Stimulated activated CD8-positive, alpha-beta memory T cell treated with anti-CD3 and anti-CD28 coated beads, Interleukin-7, amount 100 ng/mL, for 1 hour (primary cell): ENCODE data around the gene SLC47A1.
"Not testable (repeated sequence)": the region's sequence is repeated elsewhere in the genome, so short reads cannot be mapped to it uniquely, and the experiment has no call there.

Experiments
- DNase-seq, 2 donors: peaks; one replicate each; pipeline ENCODE4 v3.0.0-alpha.2; 2020; ENCODE audit warnings: low read depth in 2 of 2

Gene SLC47A1

GRCh38 chr17:19554393-19554792 is 20.7 kb downstream of the SLC47A1 start:
- no peak for DNase-seq

DNA sequence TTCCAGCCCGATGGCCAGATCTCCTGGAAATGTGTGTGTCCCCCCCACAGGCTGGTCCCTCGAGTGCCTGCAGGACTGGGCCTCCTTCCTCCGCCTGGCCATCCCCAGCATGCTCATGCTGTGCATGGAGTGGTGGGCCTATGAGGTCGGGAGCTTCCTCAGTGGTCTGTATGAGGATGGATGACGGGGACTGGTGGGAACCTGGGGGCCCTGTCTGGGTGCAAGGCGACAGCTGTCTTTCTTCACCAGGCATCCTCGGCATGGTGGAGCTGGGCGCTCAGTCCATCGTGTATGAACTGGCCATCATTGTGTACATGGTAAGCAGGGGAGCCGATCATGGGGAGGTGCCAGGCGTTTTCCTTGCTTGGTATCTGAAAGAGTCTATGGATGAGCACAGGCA is 22.1 kb downstream of the SLC47A1 start:
- no peak for DNase-seq

GRCh38 chr17:19558946-19559345 is 25.3 kb downstream of the SLC47A1 start:
- DNase-seq = no peak

GRCh38 chr17:19561697-19562318 is 28.2 kb downstream of the SLC47A1 start:
- DNase-seq = no peak

- no peak for DNase-seq
Measured at GRCh38 chr17:19565817-19566575, 32.3 kb downstream of the SLC47A1 start.

DNA sequence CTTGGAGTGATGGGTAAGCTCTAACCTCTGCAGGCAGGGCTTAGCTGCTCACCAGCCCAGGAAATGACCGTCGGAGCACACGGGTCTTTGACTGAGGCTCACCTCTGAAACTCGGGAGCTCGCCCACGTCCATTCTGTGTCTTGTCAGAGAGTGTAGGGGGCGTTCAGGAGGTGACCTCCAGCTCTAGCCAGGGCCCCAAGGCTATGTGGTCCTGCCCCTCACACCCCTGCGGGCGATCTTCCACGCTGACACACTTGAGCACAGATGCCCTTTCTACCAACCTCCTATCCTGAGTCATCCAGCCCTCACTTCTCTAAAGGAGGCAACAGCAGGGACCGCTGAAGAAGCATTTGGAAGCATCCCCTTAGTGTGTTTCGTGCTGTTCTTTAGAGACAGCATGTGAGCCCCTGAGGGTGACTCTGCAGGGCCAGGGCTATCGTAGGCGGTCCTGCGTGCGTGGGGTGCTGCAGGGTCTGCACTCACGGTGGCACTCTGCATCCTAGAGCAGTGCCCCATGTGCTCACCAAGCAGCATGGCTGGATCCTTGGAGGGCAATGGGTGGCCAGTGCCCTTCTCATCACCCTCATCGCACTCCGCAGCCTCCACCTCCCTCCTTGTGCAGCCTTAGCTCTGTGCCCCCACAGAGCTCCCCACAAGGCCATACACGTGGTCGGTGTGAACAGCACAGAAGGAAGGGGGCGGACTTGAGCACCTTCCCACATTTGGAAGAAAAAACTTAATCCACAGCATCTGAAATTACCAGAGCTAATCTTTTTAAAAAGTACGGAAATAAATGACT is 33.8 kb downstream of the SLC47A1 start:
- no peak for DNase-seq

DNA sequence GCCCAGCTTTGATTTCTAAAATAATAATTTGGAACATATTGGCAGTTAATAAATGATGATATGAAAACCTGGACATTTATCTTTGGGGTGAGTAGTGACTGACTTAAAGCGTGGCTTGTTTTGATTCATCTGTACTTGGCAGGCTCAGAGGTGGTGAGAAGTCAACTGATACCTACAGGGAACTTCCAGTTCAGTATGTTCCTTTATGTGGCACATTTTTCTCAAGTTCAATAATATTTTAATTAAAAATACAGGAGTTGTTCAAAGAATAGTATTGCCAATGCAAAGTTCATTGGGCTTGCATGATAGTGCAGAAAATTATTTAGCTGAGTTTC is 34.3 kb downstream of the SLC47A1 start:
- DNase-seq = no peak

DNA sequence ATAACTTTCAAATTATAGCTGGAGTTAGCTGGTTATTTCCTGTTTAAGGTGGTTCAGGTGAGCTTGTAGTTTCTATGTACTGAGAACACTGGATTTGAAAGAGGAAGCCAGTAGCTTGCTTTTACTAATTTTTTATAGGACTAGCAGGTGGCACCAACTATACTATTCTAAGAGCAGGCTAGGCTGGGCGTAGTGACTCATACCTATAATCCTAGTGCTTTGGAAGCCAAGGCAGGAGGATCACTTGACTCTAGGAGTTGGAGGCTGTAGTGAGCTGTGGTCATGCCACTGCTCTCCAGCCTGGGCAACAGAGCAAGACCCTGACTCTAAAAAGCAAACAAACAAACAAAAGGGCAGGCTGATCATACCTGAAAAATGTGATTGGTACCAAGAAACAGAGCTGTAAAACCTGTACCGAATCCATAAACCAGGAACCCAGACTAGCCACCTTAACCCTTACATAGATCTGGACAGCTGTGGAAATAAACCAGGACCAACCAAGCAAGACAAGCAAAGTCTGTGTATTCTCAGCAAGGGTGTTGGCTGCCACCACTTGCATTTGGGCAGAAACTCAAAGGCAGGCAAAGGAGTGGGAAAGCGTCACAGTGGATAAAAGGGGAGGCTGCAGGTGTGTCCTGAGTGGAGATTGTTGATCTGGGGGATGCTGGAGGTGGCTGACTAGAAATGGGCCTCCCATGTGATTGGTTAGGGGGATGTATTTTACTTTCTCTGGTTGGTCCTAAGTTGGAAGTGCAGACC is 36.3 kb downstream of the SLC47A1 start:
- no peak for DNase-seq

- no peak for DNase-seq
Measured at GRCh38 chr17:19570544-19571062, 36.9 kb downstream of the SLC47A1 start.

DNA sequence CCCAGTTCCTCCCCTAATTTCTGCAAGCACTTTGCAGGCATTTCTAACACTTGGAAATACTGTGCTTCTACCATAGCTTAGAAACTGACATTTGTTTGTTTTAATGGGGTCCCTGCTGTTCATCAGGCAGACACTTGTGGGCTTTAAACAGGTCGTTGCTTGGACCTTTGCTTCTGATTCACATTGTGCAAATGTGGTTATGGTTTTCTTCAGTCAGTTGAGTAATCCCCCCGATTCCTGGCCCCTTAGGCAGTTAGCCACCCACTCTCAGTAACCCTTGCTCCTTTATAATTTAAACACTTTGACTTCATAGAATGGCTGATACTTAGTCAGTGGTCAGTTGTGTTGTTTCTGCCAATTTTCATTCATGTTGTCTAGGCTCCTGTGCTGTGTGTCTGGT is 39.4 kb downstream of the SLC47A1 start:
- DNase-seq = no peak

GRCh38 chr17:19574956-19575355 is 41.3 kb downstream of the SLC47A1 start:
- no peak for DNase-seq

DNA sequence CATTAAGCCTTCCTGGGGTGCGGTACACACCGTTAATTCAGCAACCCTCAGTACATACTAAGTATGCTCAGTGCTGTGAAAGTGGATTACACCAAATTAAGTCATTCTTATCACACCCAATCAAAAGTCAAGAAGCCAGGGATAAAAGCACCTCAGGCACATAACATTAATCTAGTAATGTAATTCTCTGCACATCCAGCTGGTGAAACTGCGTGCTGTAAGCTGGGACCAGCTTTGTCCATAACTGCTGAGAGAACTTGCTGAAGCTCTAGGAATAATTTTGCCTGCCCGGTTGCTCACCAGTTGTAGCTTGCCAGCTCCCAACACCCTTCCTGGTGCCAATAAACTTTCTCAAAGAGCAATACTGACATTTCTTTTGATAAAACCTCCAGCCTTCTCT is 44.9 kb downstream of the SLC47A1 start:
- no peak for DNase-seq

- no peak for DNase-seq
Measured at GRCh38 chr17:19579192-19579761, 45.6 kb downstream of the SLC47A1 start.

GRCh38 chr17:19579867-19580565 is 46.4 kb downstream of the SLC47A1 start:
- no peak for DNase-seq

DNA sequence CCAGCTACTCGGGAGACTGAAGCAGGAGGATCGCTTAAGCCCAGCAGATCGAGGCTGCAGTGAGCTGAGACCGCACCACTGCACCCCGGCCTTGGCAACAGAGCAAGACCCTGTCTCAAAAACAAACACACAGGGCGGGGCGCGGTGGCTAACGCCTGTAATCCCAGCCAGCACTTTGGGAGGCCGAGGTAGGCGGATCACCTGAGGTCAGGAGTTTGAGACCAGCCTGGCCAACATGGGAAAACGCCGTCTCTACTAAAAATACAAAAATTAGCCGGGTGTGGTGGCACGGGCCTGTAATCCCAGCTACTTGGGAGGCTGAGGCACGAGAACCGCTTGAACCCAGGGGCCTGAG is 46.9 kb downstream of the SLC47A1 start:
- not testable (repeated sequence) for DNase-seq

DNA sequence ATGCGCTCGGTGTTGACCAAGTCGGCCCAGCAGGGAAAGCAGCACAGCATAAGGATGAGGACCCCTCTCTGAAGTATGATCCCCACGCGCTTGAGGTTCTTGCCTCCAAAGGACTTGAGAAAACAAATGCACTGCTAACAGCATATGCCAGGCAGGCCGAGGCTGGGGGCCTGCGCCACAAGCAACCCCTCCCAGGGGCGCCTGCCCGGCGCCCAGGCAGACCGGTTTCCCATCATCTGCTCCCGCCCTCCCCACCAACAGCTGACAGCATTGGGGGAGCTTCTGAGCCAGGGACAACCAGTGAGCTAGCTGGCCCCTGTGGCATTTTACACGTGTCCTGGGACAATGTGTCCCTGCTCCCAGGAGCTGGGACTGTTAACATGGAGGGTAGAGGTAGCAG is 48.5 kb downstream of the SLC47A1 start:
- DNase-seq = not testable (repeated sequence)

DNA sequence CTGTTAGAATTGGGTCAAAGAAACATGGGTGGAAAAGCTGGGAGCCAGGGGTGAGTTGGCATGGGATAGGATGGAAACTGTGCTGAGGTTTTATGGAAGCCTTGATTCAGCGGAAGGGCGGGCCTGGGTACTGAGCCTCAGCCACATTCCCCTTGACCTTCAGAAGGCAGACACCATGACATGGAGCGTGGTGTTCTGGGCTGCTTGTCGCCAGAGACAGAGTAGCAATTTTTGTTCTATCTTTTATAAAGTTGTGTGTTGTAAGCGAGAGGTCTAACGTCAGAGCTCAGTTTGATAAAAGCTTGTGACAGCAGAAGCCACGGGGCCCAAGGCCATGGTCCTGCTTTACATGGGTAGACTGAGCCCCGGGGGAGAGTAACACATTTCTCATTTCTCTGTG is 50.2 kb downstream of the SLC47A1 start:
- no peak for DNase-seq

- DNase-seq = no peak
Measured at GRCh38 chr17:19590451-19590850, 56.8 kb downstream of the SLC47A1 start.

DNA sequence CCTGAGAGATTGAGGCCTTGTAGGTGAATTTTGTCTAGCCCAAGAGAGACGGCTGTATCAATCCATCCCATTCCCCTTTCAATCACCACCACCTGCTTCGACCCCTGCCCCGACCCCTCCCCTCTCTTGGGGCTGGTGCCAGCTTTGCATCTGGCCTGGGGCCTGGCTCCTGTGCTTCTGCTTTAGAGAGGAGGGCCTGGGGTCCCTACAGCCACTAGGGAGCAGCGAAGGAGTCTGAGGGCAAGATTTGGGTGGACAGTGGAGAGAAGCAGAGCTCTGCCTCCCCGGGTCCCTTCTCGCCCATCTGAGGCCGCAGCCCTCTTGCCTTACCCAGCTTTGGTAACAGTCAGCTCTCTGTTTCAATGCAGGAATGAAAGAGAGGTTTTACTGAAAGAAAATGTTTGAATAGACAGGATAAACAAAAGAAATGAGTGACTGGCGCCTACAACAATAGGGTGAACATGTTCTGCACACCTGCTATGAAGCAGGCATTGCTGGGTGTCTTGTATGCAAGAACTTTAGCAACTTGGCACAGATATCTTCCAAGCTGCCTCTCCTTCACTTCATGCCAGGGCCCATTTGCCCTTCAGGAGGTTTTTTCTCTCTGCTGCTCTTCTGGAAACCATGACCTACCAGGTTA is 57.4 kb downstream of the SLC47A1 start:
- no peak for DNase-seq

DNA sequence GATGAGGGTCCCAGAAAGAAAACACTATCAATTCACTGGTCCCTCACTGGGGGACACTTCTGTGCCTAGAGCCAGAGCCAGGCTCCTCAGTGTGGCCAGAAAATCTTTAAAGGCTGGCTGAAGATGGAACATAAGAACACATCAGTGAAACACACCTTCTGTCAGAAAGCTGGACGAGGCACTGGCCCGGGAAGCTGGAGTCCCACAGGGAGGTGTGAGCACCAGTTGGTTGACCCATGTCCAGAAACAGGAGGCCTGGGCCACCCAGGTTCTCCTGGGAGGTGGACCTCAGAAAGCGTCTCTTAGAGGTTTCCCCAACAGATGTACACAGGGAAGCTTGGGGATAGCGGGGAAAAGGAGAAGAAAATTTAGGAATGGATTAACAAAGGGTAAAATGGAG is 58.7 kb downstream of the SLC47A1 start:
- DNase-seq = no peak

- DNase-seq = no peak
Measured at GRCh38 chr17:19596869-19597268, 63.2 kb downstream of the SLC47A1 start.
